RWPE1 (cell line): Measurements from ENCODE around the gene EYS.

Source experiments
- CTCF ChIA-PET: fragments of 350-600 bp; sonication (Branson Sonifier 250); formaldehyde crosslinking; extraction: SDS; loops from one replicate; lab custom pipeline; 2021; lab: Yijun Ruan, JAX
- POLR2A ChIA-PET: fragments of 400-600 bp; formaldehyde crosslinking; extraction: SDS; loops from one replicate; lab custom pipeline; 2020; ENCODE audit warnings: antibody characterized with exemption; ENCODE audit not compliant: low non-redundant PET; lab: Yijun Ruan, JAX
- DNase-seq: peaks from one replicate; pipeline ENCODE4 v3.0.0; 2012; ENCODE audit warnings: low spot score
- H3K27ac ChIP-seq: fragments of 450-650 bp; 2 replicates; pipeline ENCODE4 v1.5.1; 2017
- CTCF ChIP-seq: fragments of 450-650 bp; conservative IDR thresholded peaks from 2 replicates; pipeline ENCODE4 v1.5.1; 2017; ENCODE audit warnings: low read depth, mild to moderate bottlenecking

EYS gene

GRCh38 chr6:64489763-64490162 is 1217.3 kb downstream of the EYS start:
- no peak overlapping the region for H3K27ac ChIP-seq
- no peak for TF ChIP-seq CTCF
- DNase-seq: no peak
- ChIA-PET POLR2A (no interaction called here), CTCF (no interaction called here)

GRCh38 chr6:64486578-64487351 is 1220.3 kb downstream of the EYS start:
- CTCF ChIA-PET: no interaction called here
- no peak for TF ChIP-seq CTCF
- POLR2A ChIA-PET: no interaction called here
- DNase-seq: no peak
- H3K27ac ChIP-seq: no peak overlapping the region

GRCh38 chr6:64483956-64484499 is 1223.0 kb downstream of the EYS start:
- H3K27ac ChIP-seq: no peak overlapping the region
- TF ChIP-seq CTCF: no peak
- ChIA-PET POLR2A (no interaction called here), CTCF (no interaction called here)
- DNase-seq: no peak

GRCh38 chr6:64482631-64483030 is 1224.4 kb downstream of the EYS start:
- ChIA-PET POLR2A (no interaction called here), CTCF (no interaction called here)
- no peak for TF ChIP-seq CTCF
- no peak overlapping the region for H3K27ac ChIP-seq
- no peak for DNase-seq

GRCh38 chr6:64479134-64479533 is 1227.9 kb downstream of the EYS start:
- DNase-seq: no peak
- H3K27ac ChIP-seq: no peak overlapping the region
- ChIA-PET CTCF (interaction anchor here (0.8 kb wide), 1 partner anchor 273 kb away, joined by 3 read pairs; no protein-coding TSS in a partner anchor), POLR2A (no interaction called here)
- TF ChIP-seq CTCF: no peak

- POLR2A ChIA-PET: no interaction called here
- CTCF ChIA-PET: no interaction called here
- TF ChIP-seq CTCF: no peak
- DNase-seq: no peak
- no peak overlapping the region for H3K27ac ChIP-seq
Observed at GRCh38 chr6:64477391-64477790, 1229.6 kb downstream of the EYS start.
